Activated naive CD8-positive, alpha-beta T cell treated with anti-CD3 and anti-CD28 coated beads, Interleukin-2, amount 10 ng/mL, durations not matched to agents 7 days and 5 days (primary cell): Measurements from ENCODE around the gene SHISA8. TPM values are rescaled to one million over a fixed set of nuclear protein-coding genes. Genes with fewer than 3 reads are reported as not detected.
"Not testable (repeated sequence)": the region's sequence is repeated elsewhere in the genome, so short reads cannot be mapped to it uniquely, and the experiment has no call there.

Experiments
- ATAC-seq: fragments of 150-1000 bp; cut with Tn5 transposase; one replicate; pipeline ENCODE4 v1.10.0; 2021; ENCODE audit warnings: low read depth, moderate library complexity
- POLR2A ChIA-PET: fragments of 350-600 bp; sonication (Branson Sonifier 250); formaldehyde crosslinking; loops from one replicate; lab custom pipeline; 2021; ENCODE audit warnings: antibody characterized with exemption; lab: Charles Lee
- DNase-seq: peaks from one replicate; pipeline ENCODE4 v3.0.0; 2021
- H3K27ac Mint-ChIP-seq: one replicate; pipeline ENCODE4 v1.8.0; 2022; ENCODE audit warnings: mild to moderate bottlenecking, mixed read lengths
- H3K27me3 Mint-ChIP-seq: one replicate; pipeline ENCODE4 v1.8.0; 2022; ENCODE audit warnings: mild to moderate bottlenecking, moderate library complexity, mixed read lengths
- H3K36me3 Mint-ChIP-seq: one replicate; pipeline ENCODE4 v1.8.0; 2021; ENCODE audit warnings: mild to moderate bottlenecking, mixed read lengths
- H3K4me1 Mint-ChIP-seq: one replicate; pipeline ENCODE4 v1.8.0; 2021; ENCODE audit warnings: mixed read lengths
- H3K4me3 Mint-ChIP-seq: one replicate; pipeline ENCODE4 v1.8.0; 2022; ENCODE audit warnings: mild to moderate bottlenecking, moderate library complexity, mixed read lengths
- H3K9me3 Mint-ChIP-seq: one replicate; pipeline ENCODE4 v1.8.0; 2021; ENCODE audit warnings: mixed read lengths
- total RNA-seq, 2 experiments: library from RNA; stranded (reverse); gene quantifications; one replicate each; pipeline ENCODE4 v1.2.3, GENCODE V29; 2021

SHISA8 gene
- total RNA-seq, 2 experiments from 2014 or later = not detected

DNA sequence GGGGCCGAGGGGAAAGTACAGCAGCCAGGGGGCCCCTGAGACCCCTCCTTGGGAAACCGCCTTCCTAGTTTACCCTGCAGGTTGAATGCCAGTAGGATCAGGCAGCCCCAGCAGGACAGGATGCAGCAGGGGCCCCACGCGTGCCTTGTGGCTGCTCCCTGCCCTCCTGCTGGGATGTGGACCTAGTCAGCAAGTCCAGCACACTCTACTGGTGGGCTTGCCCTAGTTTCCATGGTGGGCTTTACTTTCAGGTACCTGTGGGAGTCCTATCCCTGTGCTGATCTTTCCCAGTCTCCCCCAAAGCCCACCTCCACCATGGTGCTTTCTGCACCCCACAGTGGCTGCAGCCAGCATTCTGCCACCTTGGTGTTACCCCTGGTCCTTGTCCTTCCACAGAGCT, 22.2 kb downstream of the SHISA8 start:
- ATAC-seq (no peak), DNase-seq (no peak)
- peaks cover 21% of the 10 kb centered on the region for H3K36me3 Mint-ChIP-seq
- H3K9me3 Mint-ChIP-seq = no peaks in the 10 kb centered on the region
- no peaks in the 10 kb centered on the region for H3K27me3 Mint-ChIP-seq
- POLR2A ChIA-PET = no interaction called here
- no peak overlapping the region for H3K4me3 Mint-ChIP-seq
- H3K4me1 Mint-ChIP-seq = no peaks in the 10 kb centered on the region
- no peak overlapping the region for H3K27ac Mint-ChIP-seq

GRCh38 chr22:41891407-41891806, 23.5 kb downstream of the SHISA8 start:
- Mint-ChIP-seq H3K36me3 (peaks cover 34% of the 10 kb centered on the region), H3K27me3 (no peaks in the 10 kb centered on the region), H3K27ac (no peak overlapping the region), H3K9me3 (no peaks in the 10 kb centered on the region), H3K4me1 (no peaks in the 10 kb centered on the region), H3K4me3 (no peak overlapping the region)
- ATAC-seq (no peak), DNase-seq (no peak)
- POLR2A ChIA-PET = no interaction called here

DNA sequence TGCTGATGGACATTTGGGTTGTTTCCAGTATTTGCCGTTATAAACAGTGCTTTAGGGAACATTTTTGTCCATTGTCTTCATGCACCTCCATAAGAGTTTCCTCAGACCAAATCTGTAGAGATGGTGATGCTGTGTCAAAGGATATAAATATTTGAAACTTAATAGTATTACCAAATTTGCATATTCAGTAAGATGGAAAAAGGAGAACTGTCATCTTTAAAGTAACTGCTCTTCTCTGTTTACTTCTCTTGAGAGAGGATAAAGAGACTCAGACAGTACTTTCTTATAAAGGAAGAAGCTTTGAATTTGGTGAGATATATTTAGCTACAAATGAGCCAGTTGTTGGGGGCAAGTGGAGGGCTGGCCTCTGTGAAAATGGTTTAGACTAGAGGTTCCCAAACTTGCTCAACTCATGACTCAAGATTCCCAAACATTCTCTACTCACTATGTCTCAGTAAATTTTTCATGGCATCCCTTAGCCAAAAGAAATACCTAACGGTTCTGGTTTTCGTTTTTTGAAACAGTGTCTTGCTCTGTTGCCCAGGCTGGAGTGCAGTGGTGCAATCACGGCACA, 26.2 kb downstream of the SHISA8 start:
- POLR2A ChIA-PET = no interaction called here
- ATAC-seq = no peak
- Mint-ChIP-seq H3K36me3 (peaks cover 54% of the 10 kb centered on the region), H3K9me3 (no peaks in the 10 kb centered on the region), H3K27ac (no peak overlapping the region), H3K4me1 (peaks cover 1% of the 10 kb centered on the region), H3K27me3 (no peaks in the 10 kb centered on the region), H3K4me3 (no peak overlapping the region)
- no peak for DNase-seq

- H3K4me3 Mint-ChIP-seq = no peak overlapping the region
- no peak for DNase-seq
- no peaks in the 10 kb centered on the region for H3K27me3 Mint-ChIP-seq
- no peak for ATAC-seq
- no peaks in the 10 kb centered on the region for H3K9me3 Mint-ChIP-seq
- no peak overlapping the region for H3K27ac Mint-ChIP-seq
- POLR2A ChIA-PET = no interaction called here
- peaks cover 64% of the 10 kb centered on the region for H3K36me3 Mint-ChIP-seq
- peaks cover 1% of the 10 kb centered on the region for H3K4me1 Mint-ChIP-seq
Observed at GRCh38 chr22:41885516-41885915, 29.4 kb downstream of the SHISA8 start.

GRCh38 chr22:41885116-41885515, 29.8 kb downstream of the SHISA8 start:
- POLR2A ChIA-PET = interaction anchor here (0.6 kb wide), 1 partner anchor 10 kb away, joined by 7 read pairs; no protein-coding TSS in a partner anchor
- no peak for ATAC-seq
- DNase-seq = no peak

GRCh38 chr22:41883400-41883799, 31.5 kb downstream of the SHISA8 start:
- Mint-ChIP-seq H3K4me3 (no peak overlapping the region), H3K36me3 (peaks cover 62% of the 10 kb centered on the region), H3K9me3 (no peaks in the 10 kb centered on the region), H3K27me3 (no peaks in the 10 kb centered on the region), H3K4me1 (peaks cover 1% of the 10 kb centered on the region), H3K27ac (no peak overlapping the region)
- ATAC-seq (no peak), DNase-seq (no peak)
- POLR2A ChIA-PET = no interaction called here

More at GRCh38 chr22:41885116-41885515, 29.8 kb downstream of the SHISA8 start:
- Mint-ChIP-seq H3K4me3 (no peak overlapping the region), H3K27ac (no peak overlapping the region), H3K4me1 (peaks cover 1% of the 10 kb centered on the region), H3K9me3 (no peaks in the 10 kb centered on the region), H3K36me3 (peaks cover 65% of the 10 kb centered on the region), H3K27me3 (no peaks in the 10 kb centered on the region)

- ATAC-seq (no peak), DNase-seq (no peak)
- Mint-ChIP-seq H3K27me3 (no peaks in the 10 kb centered on the region), H3K36me3 (peaks cover 47% of the 10 kb centered on the region), H3K27ac (no peak overlapping the region), H3K4me3 (no peak overlapping the region), H3K4me1 (no peaks in the 10 kb centered on the region), H3K9me3 (no peaks in the 10 kb centered on the region)
- POLR2A ChIA-PET = no interaction called here
Observed at GRCh38 chr22:41880653-41881052, 34.2 kb downstream of the SHISA8 start.

DNA sequence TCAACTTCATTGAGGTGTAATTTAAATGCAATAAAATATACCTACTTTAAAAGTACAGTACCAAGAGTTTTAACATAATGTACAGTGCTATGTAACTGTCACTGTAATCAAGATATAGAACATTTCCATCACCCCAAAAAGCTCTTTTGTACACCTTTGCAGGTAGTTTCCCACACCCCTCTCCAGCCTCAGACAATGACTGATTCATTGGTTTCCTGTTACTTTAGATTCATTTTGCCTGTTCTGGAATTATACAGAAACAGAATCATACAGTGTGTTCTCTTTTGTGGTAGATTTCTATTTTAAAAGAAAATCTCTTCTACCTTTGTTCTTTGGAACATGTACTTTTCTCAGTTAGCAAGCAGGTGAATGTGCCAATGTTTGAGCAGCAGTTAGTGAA, 38.2 kb downstream of the SHISA8 start:
- peaks cover 36% of the 10 kb centered on the region for H3K36me3 Mint-ChIP-seq
- no peak for ATAC-seq
- POLR2A ChIA-PET = no interaction called here
- no peak for DNase-seq
- no peaks in the 10 kb centered on the region for H3K9me3 Mint-ChIP-seq
- H3K27ac Mint-ChIP-seq = no peak overlapping the region
- no peaks in the 10 kb centered on the region for H3K27me3 Mint-ChIP-seq
- no peak overlapping the region for H3K4me3 Mint-ChIP-seq
- peaks cover 8% of the 10 kb centered on the region for H3K4me1 Mint-ChIP-seq

DNA sequence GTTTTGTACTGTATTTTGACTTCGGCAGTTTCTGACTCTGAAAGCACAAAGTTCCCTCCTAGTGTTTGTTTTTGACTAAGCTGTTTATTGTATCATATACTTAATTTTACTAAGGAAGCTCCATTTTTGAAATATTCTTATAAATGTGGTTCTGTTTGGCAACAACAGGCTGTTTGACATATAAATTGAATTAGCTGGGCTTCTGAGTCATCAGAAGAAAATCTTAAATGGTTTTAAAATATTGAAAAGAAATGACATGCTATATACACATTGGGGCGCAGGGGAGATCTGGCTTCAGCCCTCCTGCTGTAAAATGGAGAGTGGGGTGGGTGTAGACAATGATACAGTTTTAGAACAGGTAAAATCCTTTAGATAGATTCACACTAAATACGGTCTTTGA, 38.6 kb downstream of the SHISA8 start:
- DNase-seq (no peak), ATAC-seq (no peak)
- H3K27ac Mint-ChIP-seq = no peak overlapping the region
- peaks cover 8% of the 10 kb centered on the region for H3K4me1 Mint-ChIP-seq
- H3K36me3 Mint-ChIP-seq = peaks cover 34% of the 10 kb centered on the region
- no peak overlapping the region for H3K4me3 Mint-ChIP-seq
- H3K27me3 Mint-ChIP-seq = no peaks in the 10 kb centered on the region
- POLR2A ChIA-PET = no interaction called here
- no peaks in the 10 kb centered on the region for H3K9me3 Mint-ChIP-seq

- Mint-ChIP-seq H3K36me3 (peaks cover 36% of the 10 kb centered on the region), H3K4me3 (no peak overlapping the region), H3K4me1 (peaks cover 8% of the 10 kb centered on the region), H3K27me3 (no peaks in the 10 kb centered on the region), H3K27ac (no peak overlapping the region), H3K9me3 (no peaks in the 10 kb centered on the region)
- ATAC-seq = no peak
- POLR2A ChIA-PET = no interaction called here
- DNase-seq = no peak
Observed at GRCh38 chr22:41875531-41876270, 39.2 kb downstream of the SHISA8 start.

GRCh38 chr22:41874090-41874489, 40.8 kb downstream of the SHISA8 start:
- H3K4me1 Mint-ChIP-seq = peaks cover 8% of the 10 kb centered on the region

GRCh38 chr22:41873391-41873790, 41.5 kb downstream of the SHISA8 start:
- Mint-ChIP-seq H3K36me3 (peaks cover 39% of the 10 kb centered on the region), H3K4me1 (peaks cover 8% of the 10 kb centered on the region), H3K27ac (no peak overlapping the region), H3K4me3 (no peak overlapping the region), H3K9me3 (no peaks in the 10 kb centered on the region), H3K27me3 (no peaks in the 10 kb centered on the region)
- DNase-seq (no peak), ATAC-seq (peak; percentile 60)
- POLR2A ChIA-PET = interaction anchor here (1.3 kb wide), 1 partner anchor 11 kb away, joined by 5 read pairs; no protein-coding TSS in a partner anchor

More at GRCh38 chr22:41874090-41874489, 40.8 kb downstream of the SHISA8 start:
- no peak overlapping the region for H3K4me3 Mint-ChIP-seq
- peak overlapping the region; percentile 60 for H3K27ac Mint-ChIP-seq
- H3K9me3 Mint-ChIP-seq = no peaks in the 10 kb centered on the region
- POLR2A ChIA-PET = no interaction called here
- H3K27me3 Mint-ChIP-seq = no peaks in the 10 kb centered on the region
- DNase-seq (no peak), ATAC-seq (no peak)
- H3K36me3 Mint-ChIP-seq = peaks cover 38% of the 10 kb centered on the region

GRCh38 chr22:41870786-41871185, 44.1 kb downstream of the SHISA8 start:
- Mint-ChIP-seq H3K27me3 (no peaks in the 10 kb centered on the region), H3K27ac (no peak overlapping the region)

DNA sequence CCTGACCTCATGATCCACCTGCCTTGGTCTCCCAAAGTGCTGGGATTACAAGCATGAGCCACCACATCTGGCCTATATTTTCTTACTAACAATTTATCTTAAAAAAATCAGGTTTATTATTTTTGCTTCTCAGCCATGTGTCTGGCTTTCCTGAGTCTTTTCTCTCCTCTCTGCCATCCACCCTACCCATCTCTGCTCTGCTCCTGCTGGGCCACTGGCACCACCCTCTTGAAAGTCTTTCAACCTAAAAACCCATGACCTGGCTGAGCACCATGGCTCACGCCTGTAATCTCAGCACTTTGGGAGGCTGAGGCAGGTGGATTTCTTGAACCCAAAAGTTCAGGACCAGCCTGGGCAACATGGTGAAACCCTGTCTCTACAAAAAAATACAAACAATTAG, 44.8 kb downstream of the SHISA8 start:
- POLR2A ChIA-PET, H3K9me3 Mint-ChIP-seq, DNase-seq, H3K4me3 Mint-ChIP-seq, H3K27me3 Mint-ChIP-seq, ATAC-seq, H3K4me1 Mint-ChIP-seq, H3K27ac Mint-ChIP-seq: not testable (repeated sequence)
- H3K36me3 Mint-ChIP-seq = peaks cover 32% of the 10 kb centered on the region

More at GRCh38 chr22:41870786-41871185, 44.1 kb downstream of the SHISA8 start:
- Mint-ChIP-seq H3K4me1 (peaks cover 8% of the 10 kb centered on the region), H3K36me3 (peaks cover 36% of the 10 kb centered on the region), H3K4me3 (no peak overlapping the region), H3K9me3 (no peaks in the 10 kb centered on the region)
- ATAC-seq = no peak
- no peak for DNase-seq
- POLR2A ChIA-PET = no interaction called here
